GM03348 (cell line): ENCODE data around the gene MATN4.

Experiments
- DNase-seq: peaks from one replicate; pipeline ENCODE4 v3.0.0; 2012; ENCODE audit warnings: low spot score

Gene MATN4

GRCh38 chr20:45246109-45246508 lies 62.0 kb downstream of the MATN4 start:
- DNase-seq = no peak
